AG10803 (cell line): Measurements from ENCODE around the gene NIN.

ENCODE experiments used
- DNase-seq: peaks from one replicate; pipeline ENCODE4 v3.0.0; 2010; ENCODE audit warnings: low read depth
- H3K4me3 ChIP-seq: 2 replicates; pipeline ENCODE4 v1.5.1; 2011; ENCODE audit warnings: mild to moderate bottlenecking, low read length, control low read depth
- TF ChIP-seq, protein P1 (sequence below): conservative IDR thresholded peaks from 2 replicates; pipeline ENCODE4 v1.5.1; 2011; ENCODE audit warnings: mild to moderate bottlenecking, low read length, control low read depth, inconsistent platforms

Gene NIN

DNA sequence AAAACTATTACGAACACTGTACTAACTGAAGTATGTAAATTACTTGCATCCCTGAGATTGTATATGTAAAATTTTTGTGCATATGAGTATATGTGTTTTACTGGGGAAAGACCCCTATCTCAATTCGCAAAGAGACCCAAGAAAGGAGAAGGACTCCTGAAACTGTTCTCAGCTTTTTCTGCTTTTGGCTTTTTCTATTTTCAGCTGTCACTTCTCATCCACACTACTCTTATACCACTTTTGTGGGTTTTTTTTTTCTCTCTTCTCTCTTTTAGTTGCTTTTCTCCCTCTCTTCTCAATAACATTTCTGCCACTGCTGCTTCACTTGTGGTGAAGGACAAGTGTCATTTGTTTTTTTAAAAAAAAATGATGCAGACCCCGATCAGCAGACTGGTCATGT, 39.8 kb downstream of the NIN start:
- TF ChIP-seq, protein P1, sequence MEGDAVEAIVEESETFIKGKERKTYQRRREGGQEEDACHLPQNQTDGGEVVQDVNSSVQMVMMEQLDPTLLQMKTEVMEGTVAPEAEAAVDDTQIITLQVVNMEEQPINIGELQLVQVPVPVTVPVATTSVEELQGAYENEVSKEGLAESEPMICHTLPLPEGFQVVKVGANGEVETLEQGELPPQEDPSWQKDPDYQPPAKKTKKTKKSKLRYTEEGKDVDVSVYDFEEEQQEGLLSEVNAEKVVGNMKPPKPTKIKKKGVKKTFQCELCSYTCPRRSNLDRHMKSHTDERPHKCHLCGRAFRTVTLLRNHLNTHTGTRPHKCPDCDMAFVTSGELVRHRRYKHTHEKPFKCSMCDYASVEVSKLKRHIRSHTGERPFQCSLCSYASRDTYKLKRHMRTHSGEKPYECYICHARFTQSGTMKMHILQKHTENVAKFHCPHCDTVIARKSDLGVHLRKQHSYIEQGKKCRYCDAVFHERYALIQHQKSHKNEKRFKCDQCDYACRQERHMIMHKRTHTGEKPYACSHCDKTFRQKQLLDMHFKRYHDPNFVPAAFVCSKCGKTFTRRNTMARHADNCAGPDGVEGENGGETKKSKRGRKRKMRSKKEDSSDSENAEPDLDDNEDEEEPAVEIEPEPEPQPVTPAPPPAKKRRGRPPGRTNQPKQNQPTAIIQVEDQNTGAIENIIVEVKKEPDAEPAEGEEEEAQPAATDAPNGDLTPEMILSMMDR = no peak
- H3K4me3 ChIP-seq = no peak overlapping the region
- DNase-seq = no peak

DNA sequence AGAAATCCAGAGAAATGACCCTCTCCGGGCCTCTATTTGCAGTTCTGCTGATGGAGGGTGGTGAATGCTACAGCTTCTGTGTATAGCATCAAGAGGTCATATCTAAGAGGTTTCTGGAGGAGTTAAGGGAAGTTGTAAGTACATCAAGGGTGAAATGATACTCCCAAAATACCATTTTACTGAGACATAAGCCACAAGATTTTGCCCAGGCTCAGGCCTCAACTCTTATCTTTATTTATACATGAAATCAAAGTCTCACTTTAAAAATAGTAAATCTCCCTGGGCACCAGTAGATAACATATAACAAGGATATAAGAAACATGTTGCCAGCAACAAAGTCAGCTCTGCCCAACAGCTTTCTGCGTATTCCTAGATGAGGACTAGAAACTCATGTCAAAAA, 40.4 kb downstream of the NIN start:
- TF ChIP-seq, protein P1 = no peak
- no peak overlapping the region for H3K4me3 ChIP-seq
- DNase-seq = no peak

DNA sequence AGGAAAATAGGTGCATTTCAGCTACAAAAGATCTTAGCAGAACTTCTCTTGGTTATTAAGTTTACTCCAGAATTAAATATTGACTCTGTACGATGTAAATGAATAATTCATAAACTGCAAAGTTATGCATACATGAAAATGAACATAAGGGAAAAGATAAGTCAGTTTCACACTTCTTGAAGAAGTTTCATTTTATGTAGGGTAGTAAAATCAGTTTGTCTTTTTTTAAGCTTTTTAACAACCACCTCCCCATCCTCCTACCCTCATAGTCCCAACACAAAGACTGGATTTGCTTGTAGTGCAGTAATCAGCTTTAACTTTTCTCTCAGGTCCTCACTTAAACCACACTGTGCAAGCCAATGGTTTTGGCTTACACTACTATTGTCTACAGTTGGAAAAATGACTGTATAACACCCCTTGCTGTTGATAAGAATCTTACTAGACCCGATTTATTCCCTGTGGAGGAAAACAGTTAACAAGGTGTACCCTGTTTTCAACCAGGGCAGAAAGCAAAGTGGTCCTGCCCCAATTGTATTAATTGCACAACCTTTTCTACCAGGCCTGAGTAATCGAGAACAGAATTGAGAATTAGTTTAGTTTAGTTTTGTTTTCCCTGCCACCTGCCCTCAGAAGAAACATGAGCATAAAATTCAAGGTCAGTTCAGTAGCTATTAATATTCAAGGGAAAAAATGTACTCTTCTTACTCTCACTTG, 44.1 kb downstream of the NIN start:
- no peak overlapping the region for H3K4me3 ChIP-seq
- DNase-seq = no peak
- TF ChIP-seq, protein P1 = no peak

DNA sequence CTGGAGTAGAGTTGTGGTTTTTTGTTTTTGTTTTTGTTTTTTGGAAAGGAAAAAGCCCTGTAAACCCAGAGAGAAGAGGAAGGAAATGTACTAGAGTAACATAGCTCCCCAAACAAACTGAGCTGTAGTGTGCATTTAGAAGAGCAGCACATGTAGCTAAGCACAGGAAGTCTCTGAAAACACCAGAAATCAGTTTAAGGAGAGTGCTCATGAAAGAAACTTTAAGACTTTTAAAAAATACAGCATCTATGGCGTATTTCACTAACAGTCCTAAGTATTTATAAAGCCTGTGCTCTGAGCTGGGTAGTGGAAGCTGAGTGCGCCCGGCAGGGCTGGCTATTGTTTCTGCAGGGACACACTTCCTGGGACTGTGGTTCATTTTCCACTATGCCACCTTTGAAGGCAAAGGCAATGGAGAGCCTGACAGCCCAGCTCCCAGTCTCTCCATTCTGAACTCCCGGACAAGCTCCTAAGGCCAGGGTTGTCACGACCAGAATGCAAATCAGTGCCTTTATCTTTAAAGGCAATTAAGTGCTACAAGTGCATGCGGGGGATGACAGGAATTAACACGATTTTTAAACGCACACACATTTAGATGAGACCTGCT, 45.4 kb downstream of the NIN start:
- DNase-seq = no peak
- H3K4me3 ChIP-seq = no peak overlapping the region
- TF ChIP-seq, protein P1 = no peak

DNA sequence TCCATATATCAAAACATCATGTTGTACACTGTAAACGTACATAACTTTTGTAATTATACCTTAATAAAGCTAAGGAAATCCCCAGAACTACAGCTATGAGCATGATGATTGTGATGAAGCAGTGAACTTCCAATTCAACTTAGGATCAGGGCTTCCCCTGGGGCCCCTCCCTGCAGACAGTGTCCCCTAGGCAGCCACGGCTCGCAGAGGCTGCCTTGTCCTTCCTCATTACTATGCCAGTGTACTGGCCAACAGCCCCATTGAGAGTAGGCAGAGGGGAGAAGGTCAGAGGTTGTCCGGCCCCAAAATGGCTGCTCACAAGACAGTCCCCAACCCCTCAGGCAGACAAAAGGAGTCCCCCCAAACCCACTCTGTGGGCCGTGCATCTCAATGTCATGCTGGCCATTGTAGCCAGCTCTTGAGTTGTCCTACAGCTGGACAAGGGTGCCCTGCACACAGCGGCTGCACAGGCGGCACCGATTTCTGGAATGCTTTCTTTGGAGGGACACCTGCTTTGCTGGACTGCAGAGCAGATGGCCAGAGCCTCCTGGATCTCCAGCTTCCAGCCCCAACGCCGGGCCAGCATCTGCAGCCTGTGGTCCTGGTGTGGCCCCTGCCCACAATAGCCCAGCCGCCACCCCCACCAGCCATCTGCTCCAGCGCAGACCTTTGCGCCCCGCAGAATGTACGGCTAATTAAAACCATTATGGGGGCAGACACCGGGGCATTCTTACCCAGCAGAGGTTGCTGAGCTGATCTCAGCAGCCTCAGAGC, 46.1 kb downstream of the NIN start:
- no peak for DNase-seq
- no peak overlapping the region for H3K4me3 ChIP-seq
- TF ChIP-seq, protein P1 = no peak

DNA sequence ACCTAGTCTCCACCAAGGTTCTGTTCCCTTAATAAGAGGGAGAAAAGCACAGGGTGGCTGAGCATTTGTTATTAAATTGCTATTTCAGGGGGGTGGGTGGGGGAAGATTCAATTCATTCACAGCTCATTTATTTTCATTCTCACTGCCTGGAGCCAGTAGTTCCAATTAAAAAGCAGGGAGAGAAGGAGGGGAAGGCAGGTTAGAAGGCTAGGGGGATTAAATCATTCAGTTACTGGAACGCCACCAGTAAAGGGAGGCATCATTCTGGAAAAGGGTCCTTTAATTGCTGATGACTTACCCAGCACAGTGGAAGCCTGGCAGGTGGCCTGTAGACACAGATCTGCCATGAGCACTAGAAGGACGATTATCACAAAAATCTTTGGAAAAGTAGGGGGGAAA, 47.4 kb downstream of the NIN start:
- DNase-seq = no peak
- no peak overlapping the region for H3K4me3 ChIP-seq
- TF ChIP-seq, protein P1 = no peak

DNA sequence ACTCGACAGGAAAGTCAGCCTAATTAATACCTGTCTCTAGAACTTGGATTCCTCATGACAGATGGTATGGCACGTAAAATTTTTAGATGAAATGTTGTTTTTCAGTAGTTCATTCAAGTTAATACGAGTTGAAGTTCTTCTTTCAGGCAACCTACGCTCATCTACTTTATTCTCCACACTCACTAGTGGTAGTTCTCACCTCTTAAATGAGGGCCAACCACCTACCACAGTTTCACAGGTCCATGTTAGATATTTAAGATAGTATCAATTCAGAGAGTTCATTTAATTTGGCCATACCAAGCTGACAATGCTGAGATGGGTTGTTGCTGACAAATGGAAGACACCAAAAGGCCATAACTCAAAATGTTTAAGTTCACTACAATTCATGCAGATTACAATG, 50.6 kb downstream of the NIN start:
- TF ChIP-seq, protein P1 = no peak
- DNase-seq = no peak
- H3K4me3 ChIP-seq = no peak overlapping the region
